HG03457 (cell line): ENCODE data around the gene NTM.

Experiments
- ATAC-seq: cut with Tn5 transposase; IDR thresholded peaks from one replicate; pipeline ENCODE4 v1.9.1; 2021; ENCODE audit warnings: moderate number of reproducible peaks; ENCODE audit not compliant: unreplicated experiment

Gene NTM

GRCh38 chr11:131758726-131759125, 388.3 kb downstream of the NTM start:
- no peak for ATAC-seq

DNA sequence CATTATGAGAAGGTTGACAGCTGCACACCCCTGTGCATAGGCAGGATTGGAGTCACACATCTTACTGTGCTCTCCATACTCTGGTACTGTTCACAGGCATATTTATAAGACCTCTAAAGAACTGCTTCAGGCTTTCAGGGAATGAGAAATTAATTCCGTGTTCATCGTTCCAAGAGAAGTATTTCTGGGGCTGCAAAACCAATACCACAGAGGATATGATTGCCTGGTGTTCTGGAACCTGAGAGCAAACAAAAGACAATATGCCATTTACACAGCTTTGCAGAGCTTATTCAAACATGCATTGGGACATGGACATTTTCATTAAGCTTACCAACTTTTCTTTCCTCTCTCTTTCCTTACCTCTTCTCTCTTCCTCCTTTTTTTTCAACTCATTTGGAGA, 388.7 kb downstream of the NTM start:
- no peak for ATAC-seq

- no peak for ATAC-seq
Observed at GRCh38 chr11:131760091-131761061, 390.0 kb downstream of the NTM start.

DNA sequence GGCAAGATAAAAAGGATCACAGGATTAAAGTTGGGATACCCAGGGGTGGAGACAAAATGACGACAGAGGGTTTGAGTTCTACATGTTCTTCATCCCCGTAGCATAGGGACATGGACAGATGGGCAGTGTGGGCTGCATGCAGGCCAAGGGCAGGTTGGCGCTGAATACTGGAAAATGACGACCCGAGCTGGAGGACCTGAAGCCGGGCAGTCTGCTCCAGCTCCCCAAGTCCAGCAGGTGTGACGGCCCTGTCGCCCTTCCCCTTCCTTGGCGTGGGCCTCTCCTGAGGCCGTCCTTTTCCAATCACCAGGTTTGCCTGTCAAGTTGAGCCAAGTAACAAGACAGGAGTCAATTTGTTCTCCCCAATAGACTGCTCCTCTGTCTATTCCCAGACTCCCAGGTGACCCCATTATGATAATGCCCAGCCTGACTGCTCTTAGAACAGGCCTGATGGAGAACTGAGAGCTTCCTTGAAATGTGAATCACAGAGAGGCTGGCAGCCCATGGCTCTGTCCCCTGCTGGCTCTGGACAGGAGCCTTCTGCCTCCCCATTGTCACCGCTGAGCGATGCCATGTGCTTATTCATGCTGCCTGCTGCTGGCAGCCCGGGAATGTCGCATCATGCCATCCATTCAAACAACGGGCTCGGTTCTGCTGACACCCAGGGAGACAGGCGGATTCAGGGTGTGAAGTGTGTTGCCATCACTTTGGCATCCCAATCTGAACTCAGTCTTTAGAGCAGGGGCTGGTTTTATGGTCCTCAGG, 392.1 kb downstream of the NTM start:
- no peak for ATAC-seq

DNA sequence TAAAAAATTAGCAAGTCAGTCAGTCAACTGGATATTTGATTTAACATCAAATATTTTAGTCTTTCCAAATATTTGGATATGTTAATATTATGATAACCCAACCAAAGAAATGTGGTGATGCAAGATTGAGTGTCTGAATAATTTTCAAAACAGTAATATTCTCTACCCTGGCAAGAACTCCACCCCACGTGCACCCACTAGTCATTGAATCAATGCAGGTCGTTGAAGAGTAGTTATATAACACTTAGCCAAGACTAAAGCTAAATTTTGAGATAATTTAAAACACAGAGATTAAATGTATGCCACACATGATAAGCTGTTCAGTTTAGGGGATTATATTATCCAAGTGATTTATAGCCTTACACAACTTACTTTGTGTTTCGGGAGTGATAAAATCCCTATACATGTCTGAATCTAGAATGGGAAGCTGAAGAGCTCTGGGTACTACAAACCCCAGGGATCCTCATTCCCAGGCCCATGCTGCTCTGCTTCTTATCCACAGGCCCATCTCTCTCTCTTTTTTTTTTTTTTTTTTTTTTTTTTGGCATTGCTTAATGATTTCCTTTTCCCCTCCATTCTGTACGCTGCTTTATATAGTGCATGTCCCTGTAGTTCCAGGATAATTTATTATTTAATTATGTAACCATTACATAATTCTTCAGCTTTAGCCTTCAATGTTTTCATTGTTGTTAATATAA, 392.9 kb downstream of the NTM start:
- ATAC-seq: no peak

DNA sequence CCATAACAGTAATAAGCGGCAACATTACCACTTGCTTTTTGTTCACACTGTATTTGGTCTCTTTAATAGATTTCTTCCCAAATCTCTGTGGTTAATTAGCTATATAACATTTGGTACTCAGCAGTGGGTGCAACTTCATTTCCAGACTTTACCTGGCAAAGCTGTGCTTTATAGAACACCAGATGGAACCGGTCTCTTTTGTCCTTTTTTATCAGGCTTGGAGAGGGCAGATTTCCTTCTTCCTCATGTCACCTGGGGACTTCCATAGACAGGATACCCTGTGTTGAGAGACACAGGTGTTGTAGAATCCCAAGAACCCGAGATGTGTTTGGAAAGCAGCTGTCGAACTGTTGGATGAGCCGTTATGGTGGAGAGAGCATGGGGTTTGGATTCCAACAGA, 393.7 kb downstream of the NTM start:
- ATAC-seq: no peak

GRCh38 chr11:131764649-131765048, 394.2 kb downstream of the NTM start:
- ATAC-seq: no peak

DNA sequence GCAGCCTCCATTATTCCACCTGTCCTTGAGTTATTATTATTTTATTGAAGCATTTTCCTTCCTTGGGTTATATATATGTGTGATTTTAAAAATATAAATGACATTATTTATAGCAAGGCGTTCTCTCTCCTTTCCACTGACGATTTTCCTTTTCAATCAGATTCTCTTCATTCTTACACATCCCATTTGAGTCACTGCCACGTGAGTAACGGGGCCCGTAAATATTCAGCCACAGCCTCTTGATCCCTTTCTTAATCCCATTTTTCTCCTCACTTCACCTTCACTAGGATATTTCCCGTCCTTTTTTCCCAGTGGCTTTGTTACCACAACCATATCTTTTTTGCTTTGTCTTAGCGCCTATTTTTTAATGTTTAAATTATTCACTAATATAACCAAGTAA, 396.2 kb downstream of the NTM start:
- no peak for ATAC-seq

DNA sequence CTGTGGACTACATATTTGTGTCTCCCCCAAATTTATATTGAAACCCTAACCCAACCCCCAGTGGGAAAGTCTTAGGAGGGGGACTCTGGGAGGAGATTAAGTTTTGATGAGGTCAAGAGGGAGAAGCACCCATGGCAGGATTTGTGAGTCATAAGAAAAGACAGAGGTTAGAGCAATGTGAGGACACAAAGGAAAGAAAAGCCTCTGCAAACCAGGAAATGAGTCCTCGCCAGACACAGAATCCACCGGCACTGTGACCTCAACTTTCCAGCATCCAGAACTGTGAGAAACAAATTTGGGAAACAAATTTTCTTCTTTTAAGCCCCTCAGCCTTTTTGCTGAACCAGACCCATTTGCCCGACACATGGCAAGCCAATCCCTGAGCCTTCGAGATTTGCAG, 397.0 kb downstream of the NTM start:
- ATAC-seq: no peak

DNA sequence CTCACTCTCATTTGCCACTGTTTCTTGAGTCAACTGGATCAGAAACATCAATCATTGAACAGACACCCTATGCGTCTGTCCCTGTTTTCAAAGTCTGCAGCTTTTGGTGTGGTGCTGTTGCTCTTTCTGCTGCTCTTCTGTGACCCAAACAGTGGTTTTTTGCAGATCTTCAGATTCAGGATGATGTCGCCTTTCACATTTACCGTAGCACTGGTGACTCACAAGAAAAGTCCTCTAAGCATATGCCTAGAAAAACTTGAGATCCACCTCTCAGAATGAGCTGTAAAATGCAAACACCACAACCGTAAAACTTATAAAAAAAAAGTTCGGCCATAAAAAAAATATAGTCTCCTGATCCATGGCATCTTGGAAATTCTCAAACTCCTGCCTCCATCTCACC, 400.4 kb downstream of the NTM start:
- ATAC-seq: no peak

DNA sequence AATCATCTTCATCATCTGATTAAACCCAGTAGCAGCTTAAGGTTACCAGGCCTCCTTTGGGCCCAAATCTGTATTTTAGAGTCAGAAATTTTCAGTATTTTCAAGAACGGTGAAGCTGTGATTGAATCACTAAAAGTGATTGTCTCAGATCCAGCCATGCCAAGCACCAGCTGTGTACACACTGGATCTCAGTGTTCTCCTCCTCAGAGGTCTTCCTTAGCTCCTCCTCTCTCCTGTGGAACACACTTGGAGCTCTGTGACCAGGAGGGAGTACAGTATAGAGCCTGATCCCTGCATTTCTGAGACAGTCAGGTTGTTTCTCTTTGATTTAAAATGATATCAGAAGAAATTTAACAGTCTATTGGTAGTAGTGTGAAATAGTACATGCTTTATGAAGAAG, 401.1 kb downstream of the NTM start:
- no peak for ATAC-seq

DNA sequence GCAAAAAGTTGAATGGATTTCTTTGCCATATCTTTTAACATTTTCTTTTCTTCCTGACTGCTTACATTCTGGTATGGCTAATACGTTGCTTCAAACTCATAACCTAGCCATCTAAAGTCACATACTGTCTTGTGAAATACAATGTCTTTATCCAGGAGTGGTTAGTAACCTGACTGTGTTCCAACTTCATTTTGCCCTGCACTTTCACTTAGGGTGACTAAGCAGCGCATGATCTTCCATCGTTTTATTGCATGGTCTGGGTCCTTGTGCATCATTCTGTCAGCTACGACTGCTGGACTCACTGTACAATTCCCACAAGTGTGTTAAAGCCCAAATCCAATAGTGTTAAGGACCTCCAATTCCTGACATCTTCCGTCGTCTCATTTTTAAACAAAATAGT, 403.2 kb downstream of the NTM start:
- ATAC-seq: no peak

DNA sequence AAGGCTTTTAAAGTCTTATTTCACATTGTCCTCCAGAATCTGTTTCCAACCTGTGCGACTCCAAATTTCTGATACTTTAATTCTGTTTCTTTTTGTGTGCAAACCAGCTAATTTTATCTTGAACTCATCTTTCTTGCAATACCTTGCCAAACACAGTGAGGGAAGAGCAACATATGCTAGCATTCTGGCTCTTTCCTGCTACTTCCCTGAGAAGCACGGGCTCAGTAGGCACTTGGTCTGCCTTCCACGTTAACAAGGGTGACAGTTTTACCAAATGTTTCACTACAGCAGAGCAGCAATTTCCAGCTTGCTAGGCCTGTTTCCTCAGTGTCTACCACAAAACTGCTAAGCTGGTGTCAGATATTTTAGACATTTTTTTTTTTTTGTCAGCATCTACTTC, 405.8 kb downstream of the NTM start:
- no peak for ATAC-seq

- ATAC-seq: no peak
Observed at GRCh38 chr11:131785801-131786200, 415.4 kb downstream of the NTM start.

DNA sequence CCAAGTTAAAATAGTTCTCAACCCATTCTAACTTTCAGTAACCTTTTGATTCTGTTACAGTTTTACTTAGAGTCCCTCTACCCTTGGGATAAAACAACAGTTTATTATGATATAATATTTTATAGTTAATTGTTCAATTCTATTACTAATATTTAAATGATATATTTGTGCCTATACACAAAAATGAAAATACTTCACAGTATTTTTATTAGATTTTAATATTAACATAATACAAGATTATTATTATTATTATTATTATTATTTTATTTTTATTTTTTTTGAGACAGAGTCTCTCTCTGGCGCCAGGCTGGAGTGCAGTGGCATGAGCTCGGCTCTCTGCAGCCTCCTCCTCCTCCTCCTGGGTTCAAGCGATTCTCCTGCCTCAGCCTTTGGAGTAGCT, 416.7 kb downstream of the NTM start:
- ATAC-seq: no peak

DNA sequence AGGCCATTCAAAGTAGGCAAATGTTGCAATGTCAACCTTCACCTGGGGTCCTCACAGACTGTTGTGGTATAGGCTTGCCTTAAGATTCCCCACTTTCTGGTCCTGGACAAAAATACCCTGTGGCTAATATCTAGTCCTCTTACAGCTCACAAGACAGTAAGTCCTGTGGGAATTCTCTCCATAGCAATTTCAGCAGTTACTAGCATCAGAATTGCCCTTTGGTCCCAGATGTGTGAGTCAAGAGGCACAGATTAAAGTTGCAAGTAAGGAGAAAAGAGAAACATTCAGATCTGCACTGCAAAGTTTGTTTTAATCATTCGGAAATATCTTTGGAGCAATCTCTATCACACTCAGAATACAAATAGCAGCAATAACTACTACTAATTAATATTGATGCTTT, 420.2 kb downstream of the NTM start:
- ATAC-seq: no peak

- no peak for ATAC-seq
Observed at GRCh38 chr11:131792243-131792642, 421.8 kb downstream of the NTM start.

GRCh38 chr11:131796089-131796488, 425.7 kb downstream of the NTM start:
- ATAC-seq: no peak

DNA sequence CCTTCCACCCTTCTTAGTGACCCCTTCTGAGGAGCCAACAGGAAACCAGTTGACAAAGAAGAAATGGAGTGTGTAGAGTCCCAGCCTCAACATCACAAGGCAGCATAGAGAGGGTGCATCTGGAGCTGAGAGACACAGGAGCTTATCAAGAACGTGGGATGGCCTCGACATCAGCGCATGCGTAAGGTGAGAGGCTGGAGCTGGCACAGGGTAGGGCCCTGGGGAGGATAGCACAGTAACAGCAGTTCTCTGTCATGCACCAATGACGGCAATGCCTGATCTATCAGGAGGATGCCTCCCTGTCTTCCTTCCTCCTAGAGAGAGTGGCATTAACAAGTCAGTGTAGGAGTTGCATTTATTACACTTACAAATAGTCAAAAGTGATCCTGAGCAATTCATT, 426.1 kb downstream of the NTM start:
- ATAC-seq: no peak

DNA sequence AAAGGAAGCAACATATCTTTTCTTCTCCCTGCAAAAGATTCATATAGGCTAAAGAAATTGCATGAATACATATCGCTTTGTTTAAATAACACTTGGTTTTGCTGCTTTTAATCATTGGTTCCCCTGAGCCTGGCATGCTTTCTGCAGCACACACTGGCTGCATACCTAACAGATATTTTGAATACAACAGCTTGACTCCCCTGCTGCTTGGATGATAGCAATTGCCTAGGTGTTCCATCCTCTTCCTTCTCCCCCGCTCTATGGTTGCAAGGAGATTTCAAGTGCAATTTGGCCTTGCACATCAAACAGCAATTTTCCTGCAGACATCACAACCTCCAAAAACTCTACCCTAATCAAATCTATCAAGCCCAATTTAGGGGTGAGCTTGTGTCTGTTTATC, 430.0 kb downstream of the NTM start:
- no peak for ATAC-seq

- ATAC-seq: no peak
Observed at GRCh38 chr11:131802440-131803115, 432.2 kb downstream of the NTM start.
